ENCODE data around the gene MYOM3. TPM values are rescaled to one million over a fixed set of nuclear protein-coding genes. Genes with fewer than 3 reads are reported as not detected.

The MYOM3 gene
- total and polyA plus RNA-seq, 2 of the 13 experiments (the other 11 are each of a cell fraction or from before 2014, with no cell fraction given), result 5.8 to 15.3 TPM

- peak; percentile 53; the same call in 1 of the 2 replicates for TF ChIP-seq HNF1B (CRISPR knock-in tag; IDR thresholded peaks at IDR 0.05)
- no peak for TF ChIP-seq ZNF816 (CRISPR knock-in tag; IDR thresholded peaks at IDR 0.05; ENCODE audit: borderline replicate concordance)
- TF ChIP-seq TFAP4 (IDR thresholded peaks at IDR 0.05; ENCODE audit: borderline replicate concordance, low read depth), result peak; percentile 52; the same call in 1 of the 2 replicates
- 0 out of 2 replicates have a peak, but pooled peaks have one; percentile 28 for TF ChIP-seq UBTF (CRISPR knock-in tag; IDR thresholded peaks at IDR 0.05)
- TF ChIP-seq CTCF (CRISPR knock-in tag; IDR thresholded peaks at IDR 0.05), result peak; percentile 96
- peak; percentile 15 for TF ChIP-seq HNRNPLL (IDR thresholded peaks at IDR 0.05; ENCODE audit: low read depth, low read length, poor library complexity, severe bottlenecking)
- peak; percentile 64; the same call in 1 of the 2 replicates for TF ChIP-seq ZNF263 (CRISPR knock-in tag; IDR thresholded peaks at IDR 0.05)
- no peak for TF ChIP-seq EP300 (IDR thresholded peaks at IDR 0.05; ENCODE audit: low read depth in 2 of 2, low read length in 2 of 2)
- TF ChIP-seq EP300 (CRISPR knock-in tag; IDR thresholded peaks at IDR 0.05; ENCODE audit: borderline replicate concordance), result no peak
- no peak for TF ChIP-seq LBX2 (CRISPR knock-in tag; IDR thresholded peaks at IDR 0.05; ENCODE audit: borderline replicate concordance)
- peak; percentile 50; the same call in 1 of the 2 replicates for TF ChIP-seq ZFP91 (CRISPR knock-in tag; IDR thresholded peaks at IDR 0.05; ENCODE audit: borderline replicate concordance)
- peak; percentile 71 for TF ChIP-seq TEAD3 (CRISPR knock-in tag; optimal IDR thresholded peaks at IDR 0.05; ENCODE audit: borderline replicate concordance)
- TF ChIP-seq SMC3 (IDR thresholded peaks at IDR 0.05; ENCODE audit: low read length), result peak; percentile 55
- TF ChIP-seq SRY (CRISPR knock-in tag; IDR thresholded peaks at IDR 0.05), result no peak
- 0 out of 2 replicates have a peak, but pooled peaks have one; percentile 14 for TF ChIP-seq PAWR (CRISPR knock-in tag; IDR thresholded peaks at IDR 0.05; ENCODE audit: borderline replicate concordance)
- TF ChIP-seq IRF2 (CRISPR knock-in tag; IDR thresholded peaks at IDR 0.05), result 0 out of 2 replicates have a peak, but pooled peaks have one; percentile 17
- peak; percentile 53; the same call in 1 of the 2 replicates for TF ChIP-seq ZNF501 (CRISPR knock-in tag; IDR thresholded peaks at IDR 0.05)
- peak; percentile 23; the same call in 1 of the 2 replicates for TF ChIP-seq MIER3 (CRISPR knock-in tag; IDR thresholded peaks at IDR 0.05; ENCODE audit: borderline replicate concordance)
Measured at GRCh38 chr1:24150234-24151174, 38.6 kb upstream of the MYOM3 start (continued).

All from HepG2 (cell line).